H1 (cell line): ENCODE data around the gene HSPA1A. TPM values are rescaled to one million over a fixed set of nuclear protein-coding genes. Genes with fewer than 3 reads are reported as not detected.
"Not testable (repeated sequence)": the region's sequence is repeated elsewhere in the genome, so short reads cannot be mapped to it uniquely, and the experiment has no call there.

Experiments
- CTCF ChIA-PET: fragments of 300-600 bp; sonication (Branson Sonifier 250); formaldehyde crosslinking; loops from one replicate; lab custom pipeline; 2021; ENCODE audit not compliant: partially characterized antibody; lab: Charles Lee
- POLR2A ChIA-PET: fragments of 300-600 bp; sonication (Branson Sonifier 250); formaldehyde crosslinking; loops from one replicate; lab custom pipeline; 2021; ENCODE audit warnings: inconsistent platforms; ENCODE audit not compliant: partially characterized antibody; lab: Charles Lee
- DNase-seq, 2 experiments: peaks; one replicate each; pipeline versions ENCODE4 v3.0.0 to v3.0.0-alpha.2; 2010 to 2022; ENCODE audit warnings: low spot score in 2 of 2, low read depth in 1 of 2, mixed read lengths in 1 of 2
- FAIRE-seq: peaks from 2 replicates; lab custom pipeline; 2011; peaks lifted over from hg19 to GRCh38; lab: Jason Lieb, UNC
- H2AFZ ChIP-seq: 2 replicates; pipeline ENCODE4 v1.8.1; 2012; ENCODE audit warnings: low read length, inconsistent platforms
- H2AK5ac ChIP-seq: 2 replicates; pipeline ENCODE4 v1.6.1; 2013; ENCODE audit warnings: low read depth, low read length
- H2BK120ac ChIP-seq: replicated peaks from 2 replicates; pipeline ENCODE3; 2013; ENCODE audit warnings: low read depth, low read length, inconsistent platforms
- H2BK12ac ChIP-seq: 2 replicates; pipeline ENCODE4 v1.6.1; 2013; ENCODE audit warnings: low read depth, low read length
- H2BK15ac ChIP-seq: 2 replicates; pipeline ENCODE4 v1.6.1; 2013; ENCODE audit warnings: low read length
- H2BK20ac ChIP-seq: 2 replicates; pipeline ENCODE4 v1.6.1; 2013; ENCODE audit warnings: low read length
- H2BK5ac ChIP-seq: 2 replicates; pipeline ENCODE4 v1.6.1; 2013; ENCODE audit warnings: low read depth, low read length
- H3K14ac ChIP-seq: 2 replicates; pipeline ENCODE4 v1.6.1; 2013; ENCODE audit warnings: inconsistent platforms; ENCODE audit not compliant: insufficient read length
- H3K18ac ChIP-seq: 2 replicates; pipeline ENCODE4 v1.6.1; 2013; ENCODE audit warnings: low read length; ENCODE audit errors: extremely low read depth
- H3K23ac ChIP-seq: 2 replicates; pipeline ENCODE4 v1.6.1; 2013; ENCODE audit warnings: inconsistent platforms; ENCODE audit not compliant: insufficient read length
- H3K23me2 ChIP-seq: 2 replicates; pipeline ENCODE4 v1.6.1; 2013; ENCODE audit warnings: low read depth, low read length
- H3K27ac ChIP-seq: 2 replicates; pipeline ENCODE4 v1.6.1; 2011; ENCODE audit warnings: low read depth, low read length, inconsistent platforms
- H3K27me3 ChIP-seq, 4 experiments: replicated peaks in 1 of 4; 1 replicate in 1 of 4; 2 replicates in 3 of 4; pipeline versions ENCODE4 v1.6.1 to v1.8.1; 2011 to 2013; ENCODE audit warnings: low read length in 3 of 4, mild to moderate bottlenecking in 3 of 4, inconsistent platforms in 2 of 4, mixed read lengths in 2 of 4, moderate library complexity in 1 of 4; ENCODE audit not compliant: control insufficient read depth in 3 of 4, insufficient read depth in 3 of 4; ENCODE audit errors: extremely low read depth in 1 of 4
- H3K36me3 ChIP-seq, 4 experiments: 2 replicates each; pipeline versions ENCODE4 v1.6.1 to v1.8.1; 2011 to 2013; ENCODE audit warnings: mild to moderate bottlenecking in 4 of 4, low read length in 3 of 4, moderate library complexity in 2 of 4, control low read depth in 1 of 4, inconsistent platforms in 1 of 4; ENCODE audit not compliant: insufficient read depth in 4 of 4, control insufficient read depth in 2 of 4
- H3K4ac ChIP-seq: replicated peaks from 2 replicates; pipeline ENCODE3; 2013; ENCODE audit warnings: low read length, low read depth, mixed read lengths, inconsistent platforms; ENCODE audit not compliant: insufficient read length
- H3K4me1 ChIP-seq, 4 experiments: replicated peaks in 1 of 4; 1 replicate in 1 of 4; 2 replicates in 3 of 4; pipeline versions ENCODE4 v1.6.1 to v1.8.1; 2011 to 2013; ENCODE audit warnings: low read length in 3 of 4, inconsistent platforms in 2 of 4, mixed read lengths in 1 of 4; ENCODE audit not compliant: insufficient read depth in 4 of 4, control insufficient read depth in 3 of 4
- H3K4me2 ChIP-seq, 2 experiments: 2 replicates each; pipeline versions ENCODE4 v1.6.1 to v1.8.1; 2011 to 2013; ENCODE audit warnings: low read depth in 2 of 2, low read length in 2 of 2, control low read depth in 1 of 2, inconsistent platforms in 1 of 2, mild to moderate bottlenecking in 1 of 2; ENCODE audit not compliant: insufficient read depth in 1 of 2
- H3K4me3 ChIP-seq, 4 experiments: fragments of 200-600, 300-600 bp in 1 of 4; sonication (generic), shearing (Covaris generic), sonication (Bioruptor Twin) in 1 of 4; 2 replicates each; pipeline versions ENCODE4 v1.5.1 to v1.8.1; 2011 to 2016; ENCODE audit warnings: low read length in 4 of 4, low read depth in 3 of 4, control low read depth in 2 of 4, inconsistent platforms in 2 of 4, mild to moderate bottlenecking in 2 of 4, mixed read lengths in 1 of 4, moderate library complexity in 1 of 4; ENCODE audit not compliant: insufficient read depth in 2 of 4; ENCODE audit errors: extremely low read depth in 1 of 4
- H3K56ac ChIP-seq: replicated peaks from 2 replicates; pipeline ENCODE3; 2013; ENCODE audit warnings: low read depth, mild to moderate bottlenecking, mixed read lengths, low read length, inconsistent platforms; ENCODE audit not compliant: insufficient read length
- H3K79me1 ChIP-seq: 2 replicates; pipeline ENCODE4 v1.6.1; 2013; ENCODE audit warnings: low read depth, low read length, control low read depth
- H3K79me2 ChIP-seq, 2 experiments: 2 replicates each; pipeline versions ENCODE4 v1.6.1 to v1.8.1; 2012 to 2013; ENCODE audit warnings: low read length in 2 of 2, mild to moderate bottlenecking in 2 of 2, inconsistent platforms in 1 of 2; ENCODE audit not compliant: insufficient read depth in 2 of 2, control insufficient read depth in 1 of 2
- H3K9ac ChIP-seq, 4 experiments: replicated peaks in 1 of 4; 1 replicate in 1 of 4; 2 replicates in 3 of 4; pipeline versions ENCODE4 v1.6.1 to v1.8.1; 2011 to 2013; ENCODE audit warnings: low read depth in 3 of 4, low read length in 3 of 4, control low read depth in 2 of 4, mild to moderate bottlenecking in 2 of 4, moderate library complexity in 2 of 4, inconsistent platforms in 1 of 4; ENCODE audit errors: extremely low read depth in 1 of 4
- H3K9me3 ChIP-seq, 2 experiments: 2 replicates each; pipeline versions ENCODE4 v1.6.1 to v1.8.1; 2012 to 2013; ENCODE audit warnings: mild to moderate bottlenecking in 2 of 2, moderate library complexity in 2 of 2, control low read depth in 1 of 2, inconsistent platforms in 1 of 2, low read depth in 1 of 2, low read length in 1 of 2, mixed read lengths in 1 of 2; ENCODE audit not compliant: insufficient read depth in 2 of 2
- H4K20me1 ChIP-seq, 2 experiments: replicated peaks in 1 of 2; 2 replicates each; pipeline versions ENCODE3 to v1.8.1; 2011 to 2013; ENCODE audit warnings: inconsistent platforms in 2 of 2, low read length in 2 of 2, mild to moderate bottlenecking in 1 of 2; ENCODE audit not compliant: insufficient read depth in 2 of 2, control insufficient read depth in 1 of 2
- H4K5ac ChIP-seq: 2 replicates; pipeline ENCODE4 v1.6.1; 2013; ENCODE audit warnings: low read length, low read depth, mixed read lengths, inconsistent platforms; ENCODE audit not compliant: insufficient read length
- H4K8ac ChIP-seq: 2 replicates; pipeline ENCODE4 v1.8.0; 2013; ENCODE audit warnings: mild to moderate bottlenecking, moderate library complexity, low read length, inconsistent platforms; ENCODE audit not compliant: insufficient read depth; ENCODE audit errors: extremely low read depth
- H4K91ac ChIP-seq: replicated peaks from 2 replicates; pipeline ENCODE3; 2013; ENCODE audit warnings: low read length, mixed read lengths, inconsistent platforms; ENCODE audit not compliant: insufficient read length
- POLR2AphosphoS5 ChIP-seq: IDR thresholded peaks from 2 replicates; pipeline ENCODE4 v1.6.1; 2011; ENCODE audit warnings: low read depth, low read length
- WGBS, 2 experiments: shearing (Covaris generic) in 1 of 2; methylation state at CpG; one replicate each; pipeline versions ENCODE4 v1.1.6 to v1.1.7; 2013 to 2015; ENCODE audit warnings: low lambda C conversion rate in 2 of 2, mixed read lengths in 2 of 2, inconsistent platforms in 1 of 2, low coverage in 1 of 2, missing lambda C conversion rate in 1 of 2; ENCODE audit not compliant: insufficient replicate concordance in 2 of 2, insufficient coverage in 1 of 2, insufficient read length in 1 of 2; ENCODE audit errors: extremely low coverage in 1 of 2, missing lambda C conversion rate in 1 of 2; 5-methylcytosine and 5-hydroxymethylcytosine counted together
- polyA plus RNA-seq, 7 experiments: library from polyadenylated mRNA; depleted of rRNA in 3 of 7; stranded (reverse) in 5 of 7; unstranded in 2 of 7; fragments of >200 nt in 5 of 7; fragments of 200-250 nt in 2 of 7; gene quantifications; 1 replicate in 5 of 7; 2 replicates in 1 of 7; 4 replicates in 1 of 7; pipeline versions ENCODE4 v1.2.1 to v1.2.3, GENCODE V29; 2011 to 2013; ENCODE audit warnings: missing spikeins in 2 of 7, mixed read lengths in 2 of 7
- total RNA-seq: library from RNA; stranded (reverse); fragmentation: NEBNext Ultra II Directional; extraction: Animal tissue kit (Norgen Biotek cat#: 25700); gene quantifications from 2 replicates; pipeline ENCODE4 v1.2.1, GENCODE V29; 2021

Gene HSPA1A
- total and polyA plus RNA-seq, 2 of the 8 experiments (the other 6 are each of a cell fraction or from before 2014, with no cell fraction given), result 40.7 to 54.0 TPM

DNA sequence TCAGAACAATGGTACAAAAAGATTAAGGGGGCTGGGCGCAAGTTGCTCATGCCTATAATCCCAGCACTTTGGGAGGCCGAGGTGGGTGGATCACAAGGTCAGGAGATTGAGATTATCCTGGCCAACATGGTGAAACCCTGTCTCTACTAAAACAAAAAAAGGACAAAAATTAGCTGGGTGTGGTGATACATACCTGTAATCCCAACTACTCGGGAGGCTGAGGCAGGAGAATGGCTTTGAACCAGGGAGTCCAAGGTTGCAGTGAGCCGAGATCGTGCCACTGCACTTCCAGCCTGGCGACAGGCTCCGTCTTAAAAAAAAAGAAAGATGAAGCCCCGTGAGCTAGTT lies 24.4 kb downstream of the HSPA1A start:
- TF ChIP-seq POLR2AphosphoS5, result 0 out of 2 replicates have a peak, but pooled peaks have one; percentile 27
- CTCF ChIA-PET, result interaction anchor here (0.8 to 4.5 kb wide), 7 partner anchors 20 to 128 kb away, joined by 3 to 15 read pairs (median 3); no protein-coding TSS in a partner anchor
- FAIRE-seq, H3K9ac ChIP-seq, H4K8ac ChIP-seq, H3K14ac ChIP-seq, H3K79me1 ChIP-seq, DNase-seq, H3K27ac ChIP-seq, H3K23ac ChIP-seq, H4K91ac ChIP-seq, H3K4me1 ChIP-seq, H3K9me3 ChIP-seq, H4K5ac ChIP-seq, H2BK12ac ChIP-seq, H3K27me3 ChIP-seq, H3K4me3 ChIP-seq, H2BK120ac ChIP-seq, H3K56ac ChIP-seq, H3K4ac ChIP-seq, H2AFZ ChIP-seq, H2BK15ac ChIP-seq, H2AK5ac ChIP-seq, H2BK20ac ChIP-seq, H2BK5ac ChIP-seq, H3K18ac ChIP-seq, H3K4me2 ChIP-seq: not testable (repeated sequence)
- peaks cover 34 to 77% (median 48%) of the 10 kb centered on the region in 4 experiments for H3K36me3 ChIP-seq
- peaks cover 17 to 37% of the 10 kb centered on the region in 2 experiments for H3K79me2 ChIP-seq
- H4K20me1 ChIP-seq, result peaks cover 18 to 24% of the 10 kb centered on the region in 2 experiments
- POLR2A ChIA-PET, result interaction anchor here (0.6 to 11.4 kb wide), 25 partner anchors 8 to 594 kb away, joined by 3 to 189 read pairs (median 5); partner anchors contain the start of genes CSNK2B, DDX39B, EHMT2 and HSPA1A
- H3K23me2 ChIP-seq, result peaks cover 15% of the 10 kb centered on the region
- 91% methylated on average over 8 of the region's 8 CpGs; no CpG with 5 or more reads in 1 of the 2 experiments for WGBS, 2 experiments
